GM18508 (cell line): Measurements from ENCODE around the gene LSM5.
"Not testable (repeated sequence)": the region's sequence is repeated elsewhere in the genome, so short reads cannot be mapped to it uniquely, and the experiment has no call there.

Experiments
- ATAC-seq: cut with Tn5 transposase; IDR thresholded peaks from one replicate; pipeline ENCODE4 v1.9.1; 2021; ENCODE audit warnings: moderate number of reproducible peaks; ENCODE audit not compliant: insufficient read depth, unreplicated experiment

Gene LSM5

DNA sequence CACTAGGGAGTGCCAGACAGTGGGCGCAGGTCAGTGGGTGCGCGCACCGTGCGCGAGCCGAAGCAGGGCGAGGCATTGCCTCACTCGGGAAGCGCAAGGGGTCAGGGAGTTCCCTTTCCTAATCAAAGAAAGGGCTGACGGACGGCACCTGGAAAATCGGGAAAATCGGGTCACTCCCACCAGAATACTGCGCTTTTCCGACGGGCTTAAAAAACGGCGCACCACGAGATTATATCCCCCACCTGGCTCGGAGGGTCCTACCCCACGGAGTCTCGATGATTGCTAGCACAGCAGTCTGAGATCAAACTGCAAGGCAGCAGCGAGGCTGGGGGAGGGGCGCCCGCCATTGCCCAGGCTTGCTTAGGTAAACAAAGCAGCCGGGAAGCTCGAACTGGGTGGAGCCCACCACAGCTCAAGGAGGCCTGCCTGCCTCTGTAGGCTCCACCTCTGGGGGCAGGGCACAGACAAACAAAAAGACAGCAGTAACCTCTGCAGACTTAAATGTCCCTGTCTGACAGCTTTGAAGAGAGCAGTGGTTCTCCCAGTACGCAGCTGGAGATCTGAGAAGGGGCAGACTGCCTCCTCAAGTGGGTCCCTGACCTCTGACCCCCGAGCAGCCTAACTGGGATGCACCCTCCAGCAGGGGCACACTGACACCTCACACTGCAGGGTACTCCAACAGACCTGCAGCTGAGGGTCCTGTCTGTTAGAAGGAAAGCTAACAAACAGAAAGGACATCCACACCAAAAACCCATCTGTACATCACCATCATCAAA lies 25.4 kb downstream of the LSM5 start:
- ATAC-seq: not testable (repeated sequence)

DNA sequence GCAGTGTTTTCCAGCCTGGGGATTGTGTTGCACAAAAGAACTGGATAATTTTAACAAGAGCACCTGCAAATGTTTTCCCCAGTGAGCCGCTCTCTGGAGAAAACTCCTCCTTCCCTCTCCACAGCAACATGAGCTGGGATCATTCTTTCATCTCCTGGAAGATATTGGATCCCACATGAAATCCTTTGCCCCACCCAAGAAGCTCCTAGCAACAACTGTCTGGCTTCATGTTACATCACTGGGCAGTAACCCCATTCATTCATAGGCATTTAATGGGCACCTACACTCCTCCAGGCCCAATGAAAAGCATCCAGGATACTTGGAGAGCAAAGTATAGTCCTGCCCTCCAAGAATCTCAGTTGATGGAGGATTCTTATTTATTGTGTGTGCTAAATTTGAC lies 27.2 kb downstream of the LSM5 start:
- no peak for ATAC-seq

DNA sequence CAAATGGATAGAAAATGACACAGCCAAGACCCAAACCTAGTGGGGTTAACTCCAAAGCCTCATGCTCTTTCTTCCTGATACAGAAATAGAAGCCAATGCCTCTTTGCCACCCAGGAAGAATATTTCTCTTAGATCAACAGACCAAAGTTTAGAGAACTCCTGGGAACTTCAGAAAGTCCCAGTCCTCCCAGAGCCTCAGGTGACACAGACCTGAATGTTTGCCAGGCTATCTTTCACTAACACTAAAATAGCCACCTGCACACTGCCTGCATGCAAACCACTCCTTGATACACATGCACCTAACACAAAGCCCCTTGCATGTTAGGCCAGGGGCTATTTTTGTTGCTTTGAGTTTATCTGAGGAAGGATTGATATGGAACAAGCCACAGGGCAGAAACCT lies 27.7 kb downstream of the LSM5 start:
- no peak for ATAC-seq

DNA sequence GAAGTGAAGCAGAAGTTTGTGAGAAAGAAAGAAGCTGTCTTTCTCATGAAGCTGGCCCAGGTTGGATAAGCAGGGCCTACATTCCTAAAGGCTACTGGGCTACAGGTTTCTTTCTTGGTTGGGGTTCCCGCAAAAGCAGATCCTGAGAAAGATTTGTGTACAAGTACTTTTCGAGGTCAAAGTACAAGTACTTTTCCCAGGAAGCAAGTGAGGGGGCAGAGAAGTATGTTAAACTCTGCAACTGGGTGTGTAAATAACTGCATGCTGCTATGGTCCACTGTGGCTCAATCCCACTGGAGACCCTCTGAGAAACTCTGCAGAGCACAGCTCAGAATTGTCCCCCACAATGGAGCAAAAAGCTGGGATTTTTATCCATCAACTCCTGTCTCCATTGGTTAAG lies 28.7 kb downstream of the LSM5 start:
- no peak for ATAC-seq

DNA sequence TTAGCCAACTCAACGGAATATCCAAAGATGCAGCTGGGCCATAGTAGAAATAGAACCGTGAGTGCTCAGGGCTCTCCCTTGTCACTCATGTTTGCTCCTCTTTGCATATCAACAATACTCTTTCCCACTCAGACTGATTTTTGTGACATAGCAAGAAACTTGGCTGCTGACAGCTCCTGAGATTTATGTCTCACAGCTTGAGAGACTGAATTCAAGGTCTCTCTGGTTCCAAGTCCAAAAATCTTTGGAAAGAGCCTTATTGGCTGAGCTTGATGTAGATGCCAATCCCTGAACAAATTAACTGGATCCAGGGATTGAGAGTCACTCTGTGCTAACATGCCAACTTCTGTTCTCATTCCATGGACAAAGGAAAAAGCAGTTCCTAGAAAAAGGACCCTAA lies 30.4 kb downstream of the LSM5 start:
- no peak for ATAC-seq

DNA sequence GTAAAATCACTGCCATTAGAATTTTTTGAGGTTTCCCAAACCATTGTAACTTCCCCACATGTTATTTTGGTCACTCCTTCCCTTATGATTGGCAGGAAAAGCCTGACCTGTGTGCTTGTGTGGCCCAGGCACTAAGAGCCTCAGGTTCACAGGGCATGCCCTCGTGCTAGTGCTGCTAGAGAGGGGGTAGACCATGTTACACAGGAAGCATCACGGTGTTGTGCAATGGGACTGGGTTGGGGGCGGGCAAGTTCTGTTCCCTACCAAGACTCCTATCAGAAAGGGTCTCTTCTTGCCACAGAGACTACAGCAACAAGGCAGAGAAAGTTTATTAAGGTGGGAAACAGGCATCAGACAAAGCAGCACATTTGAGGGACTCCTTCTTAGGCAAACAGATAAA lies 32.2 kb downstream of the LSM5 start:
- no peak for ATAC-seq

DNA sequence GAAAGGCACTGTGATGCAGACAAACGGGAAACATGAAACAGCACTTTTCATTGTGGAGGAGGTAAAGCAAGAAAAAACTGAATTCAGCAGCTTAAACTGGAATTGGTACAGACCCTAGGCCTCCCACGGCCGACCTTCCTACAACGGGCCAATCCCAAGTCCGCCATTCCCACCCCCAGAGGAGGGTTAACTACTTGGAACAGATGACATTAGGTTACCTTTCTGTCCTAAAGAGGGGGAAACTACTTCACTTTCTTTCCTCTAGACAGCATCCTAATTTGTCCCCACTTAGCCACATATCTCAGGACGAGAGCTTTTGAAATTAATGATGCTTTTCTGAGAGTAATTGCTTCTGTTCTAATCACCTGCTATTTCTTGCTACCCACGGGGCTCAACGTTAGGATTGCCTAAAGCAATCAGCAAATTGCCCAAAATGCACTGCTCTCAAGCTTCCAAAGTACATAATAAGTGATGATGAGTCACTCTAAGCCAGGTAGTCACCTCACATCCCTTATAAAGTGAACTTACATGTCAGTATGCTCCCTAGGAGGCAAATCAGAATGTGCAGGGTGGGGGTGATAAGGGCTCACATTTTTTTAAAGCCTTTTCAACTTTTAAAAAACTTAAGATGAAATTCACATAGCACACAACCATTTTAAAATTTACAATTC lies 36.7 kb downstream of the LSM5 start:
- no peak for ATAC-seq

DNA sequence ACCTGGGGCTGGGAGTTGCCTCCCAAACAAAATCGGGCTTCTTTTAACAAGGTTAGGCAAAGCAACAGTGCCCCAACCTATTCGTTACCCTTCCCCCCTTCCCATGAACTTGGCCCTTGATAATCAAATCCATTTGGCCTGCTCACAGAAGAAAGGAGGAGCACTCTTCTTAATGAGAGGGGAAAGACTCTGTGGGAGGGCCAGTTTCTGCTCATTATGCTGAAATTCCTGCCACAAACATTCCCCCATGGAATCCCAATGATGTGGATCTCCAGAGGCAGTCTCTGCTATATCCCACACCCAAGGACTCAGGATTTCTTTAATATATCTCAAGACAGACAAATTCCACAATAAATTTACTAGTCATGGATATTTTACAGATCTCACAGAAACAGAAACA lies 43.0 kb downstream of the LSM5 start:
- no peak for ATAC-seq

DNA sequence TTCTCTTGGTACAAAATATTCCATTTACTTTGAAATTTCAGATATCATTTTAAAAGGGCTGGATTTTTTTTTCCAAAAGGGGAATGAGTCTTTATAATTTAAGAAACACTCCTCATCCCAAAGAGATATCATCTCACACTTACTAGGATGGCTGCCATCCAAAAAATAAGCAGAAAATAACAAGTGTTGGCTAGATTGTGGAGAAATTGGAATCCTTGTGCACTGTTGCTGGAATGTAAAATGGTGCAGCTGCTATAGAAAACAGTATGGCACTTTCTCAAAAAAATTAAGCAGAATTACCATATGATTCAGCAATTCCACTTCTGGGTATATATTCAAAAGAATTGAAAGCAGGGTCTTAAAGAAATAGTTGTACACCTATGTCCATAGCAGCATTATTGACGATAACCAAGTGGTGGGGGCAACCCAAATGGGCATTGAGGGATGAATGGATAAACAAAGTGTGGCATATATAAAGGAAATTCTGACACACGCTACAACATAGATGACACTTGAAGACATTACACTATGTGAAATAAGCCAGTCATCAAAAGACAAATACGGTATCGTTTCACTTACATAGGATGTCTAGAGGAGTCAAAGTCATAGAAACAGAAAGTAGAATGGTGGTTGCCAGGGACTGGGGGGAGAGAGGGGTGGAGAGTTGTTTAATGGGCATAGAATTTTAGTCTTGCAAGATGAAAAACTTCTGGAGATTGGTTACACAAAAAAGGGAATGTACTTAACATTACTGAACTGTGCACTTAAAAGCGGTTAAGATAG lies 53.8 kb downstream of the LSM5 start:
- ATAC-seq: no peak
